A204.1 (cell line): ENCODE measurements around the gene RPS2.

ENCODE experiments used
- FAIRE-seq: peaks from 2 replicates; lab custom pipeline; 2012; peaks lifted over from hg19 to GRCh38; lab: Jason Lieb, UNC

The RPS2 gene

DNA sequence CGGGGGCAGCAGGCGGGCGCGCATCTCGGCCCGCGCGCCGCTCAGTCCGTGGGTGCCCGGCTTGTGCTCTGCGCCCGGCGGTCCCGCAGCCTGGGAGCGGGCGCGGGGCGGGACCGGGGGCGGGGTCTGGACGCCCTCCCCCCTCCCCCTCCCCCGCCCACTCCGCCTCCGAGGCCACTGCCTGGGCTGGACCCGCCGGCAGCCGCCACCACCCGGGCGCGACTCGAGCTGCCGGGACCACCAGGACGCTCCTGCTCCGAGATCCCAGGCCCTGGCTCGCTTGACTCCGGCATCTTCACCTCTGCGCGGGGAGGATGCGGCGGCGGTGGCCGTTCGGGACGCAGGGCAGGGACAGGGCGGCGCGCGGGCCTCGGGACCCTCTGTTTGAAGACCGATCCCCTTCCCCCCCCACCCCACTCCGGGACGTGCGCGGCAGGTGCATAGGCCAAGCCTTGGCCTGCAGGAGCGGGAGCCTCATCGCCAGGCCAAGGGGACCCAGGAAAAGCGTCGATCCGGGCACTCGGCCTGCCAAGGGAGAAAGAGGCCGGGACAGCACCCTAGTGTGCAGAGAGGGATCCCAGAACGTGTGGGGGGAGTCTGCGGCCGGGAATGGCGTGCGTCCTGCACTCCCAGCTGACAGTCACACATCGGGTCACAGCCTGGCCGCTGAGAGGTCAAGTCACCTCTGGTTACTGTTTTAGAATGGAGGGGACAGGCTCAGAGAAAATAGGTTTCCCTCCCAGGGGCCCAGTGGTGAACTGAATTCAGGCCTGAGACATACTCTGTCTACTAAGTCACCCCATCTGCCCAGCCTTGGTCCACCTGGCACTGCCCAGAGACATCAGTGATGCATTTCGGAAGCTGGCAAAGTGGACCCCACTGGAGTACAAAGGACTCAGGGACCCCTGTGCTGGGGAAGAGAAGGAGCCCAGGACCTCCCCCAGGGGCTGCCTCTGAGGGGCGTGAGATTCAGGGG, 46.0 kb downstream of the RPS2 start, which contains the start of gene HS3ST6:
TSS of gene HS3ST6 (minus strand) at position 65 of the 976 bp plus-strand sequence. CDS start 92 bp downstream, outside the sequence.
- no peak for FAIRE-seq

- no peak for FAIRE-seq
Observed at GRCh38 chr16:1917665-1918350, 46.8 kb downstream of the RPS2 start.

- no peak for FAIRE-seq
Observed at GRCh38 chr16:1917056-1917664, 47.5 kb downstream of the RPS2 start.

GRCh38 chr16:1916640-1916990, 48.0 kb downstream of the RPS2 start:
- FAIRE-seq = no peak

DNA sequence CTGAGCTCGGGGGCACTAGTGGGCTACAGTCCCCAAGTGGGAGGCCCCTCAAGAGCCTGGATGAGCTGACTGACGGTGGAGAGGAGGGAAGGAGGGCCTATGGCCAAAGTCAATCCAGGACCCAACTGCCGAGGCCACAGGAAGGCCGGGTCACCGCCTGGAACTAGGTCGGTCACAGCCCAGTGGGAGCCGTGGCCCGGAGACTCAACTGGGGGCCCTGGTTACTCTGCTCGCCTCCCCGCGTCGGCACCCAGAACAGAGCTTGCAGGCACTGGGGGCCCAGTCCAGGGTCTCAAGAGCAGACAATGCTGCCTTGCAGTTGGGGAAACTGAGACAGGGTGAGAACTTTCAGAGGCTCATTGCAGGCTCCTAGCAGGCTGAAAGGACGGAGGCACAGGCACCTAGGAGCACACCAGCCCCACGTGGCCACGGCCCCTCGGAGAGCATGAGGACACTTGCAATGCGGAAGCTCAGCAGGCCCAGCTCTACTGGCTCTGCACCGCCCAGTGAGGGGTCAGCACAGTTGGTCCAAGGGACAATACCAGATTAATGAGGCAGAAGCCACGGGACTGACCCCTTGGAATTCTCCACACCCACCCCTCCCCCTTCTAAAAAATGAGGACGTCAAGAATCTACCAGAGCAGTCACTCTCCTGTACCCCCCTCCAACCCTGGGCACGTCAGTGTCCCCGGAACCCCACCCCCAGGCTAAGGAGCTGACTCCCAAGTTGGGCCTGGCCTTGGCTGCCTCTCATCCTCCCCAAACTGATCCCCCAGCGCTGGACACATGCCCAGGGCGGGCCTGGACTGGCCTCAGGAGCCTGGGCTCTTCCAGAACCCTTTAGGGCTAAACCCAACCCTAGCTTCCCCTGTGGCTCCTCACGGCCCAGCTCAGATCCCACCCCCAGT, 48.6 kb downstream of the RPS2 start:
- no peak for FAIRE-seq

DNA sequence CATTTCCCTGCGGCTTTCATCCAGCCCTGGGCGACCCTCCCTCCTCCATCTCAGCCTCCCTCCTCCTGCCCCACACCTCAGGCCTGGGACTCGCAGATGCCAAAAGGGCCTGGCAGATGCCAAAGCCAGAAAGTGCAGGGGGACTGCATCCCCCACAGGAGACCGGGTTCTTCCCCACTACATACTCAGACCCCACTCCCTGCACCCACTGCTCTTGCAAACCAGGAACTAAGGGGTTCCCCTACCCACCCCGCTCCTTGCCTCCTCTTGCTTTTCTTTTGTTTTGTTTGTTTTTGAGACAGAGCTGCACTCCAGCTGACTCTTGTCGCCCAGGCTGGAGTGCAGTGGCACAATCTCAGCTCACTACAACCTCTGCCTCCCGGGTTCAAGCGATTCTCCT, 49.6 kb downstream of the RPS2 start:
- FAIRE-seq = no peak

GRCh38 chr16:1914084-1914608, 50.5 kb downstream of the RPS2 start:
- no peak for FAIRE-seq

GRCh38 chr16:1913327-1914083, 51.1 kb downstream of the RPS2 start:
- FAIRE-seq = no peak

- no peak for FAIRE-seq
Observed at GRCh38 chr16:1912215-1912543, 52.4 kb downstream of the RPS2 start.
